Activated T-helper 2 cell treated with anti-CD3 and anti-CD28 coated beads, Interferon-gamma antibody, Interleukin-2, Interleukin-4, amounts not matched to agents 10 μg/mL and 5 μg/mL and 100 μg/mL, durations not matched to agents 14 hours and 24 hours and 36 hours (primary cell): ENCODE measurements around the gene MMP28. TPM values are rescaled to one million over a fixed set of nuclear protein-coding genes. Genes with fewer than 3 reads are reported as not detected.

Experiments
- DNase-seq: peaks from one replicate; pipeline ENCODE4 v3.0.0; 2021; ENCODE audit warnings: low spot score
- H3K27ac Mint-ChIP-seq: one replicate; pipeline ENCODE4 v1.8.0; 2021; ENCODE audit warnings: mixed read lengths
- H3K27me3 Mint-ChIP-seq: one replicate; pipeline ENCODE4 v1.8.0; 2021; ENCODE audit warnings: low read depth, mixed read lengths
- H3K36me3 Mint-ChIP-seq: one replicate; pipeline ENCODE4 v1.8.0; 2021; ENCODE audit warnings: low read depth, mixed read lengths
- H3K4me1 Mint-ChIP-seq: one replicate; pipeline ENCODE4 v1.8.0; 2021; ENCODE audit warnings: low read depth, mixed read lengths
- H3K4me3 Mint-ChIP-seq: one replicate; pipeline ENCODE4 v1.8.0; 2021; ENCODE audit warnings: low read depth, mild to moderate bottlenecking, moderate library complexity, mixed read lengths
- H3K9me3 Mint-ChIP-seq: one replicate; pipeline ENCODE4 v1.8.0; 2021; ENCODE audit warnings: mixed read lengths
- intact Hi-C: fragments of 100-400 bp; cut with micrococcal nuclease; formaldehyde crosslinking; loops from one replicate; pipeline ENCODE4 v1.15.1; 2023
- total RNA-seq: library from RNA; stranded (reverse); gene quantifications from 2 replicates; pipeline ENCODE4 v1.2.3, GENCODE V29; 2022

Gene MMP28
- total RNA-seq, 1 donor from 2014 or later, result not detected

- H3K9me3 Mint-ChIP-seq, result no peaks in the 10 kb centered on the region
- H3K27me3 Mint-ChIP-seq, result peaks cover 38% of the 10 kb centered on the region
- no peak overlapping the region for H3K27ac Mint-ChIP-seq
- H3K4me3 Mint-ChIP-seq, result no peak overlapping the region
- H3K36me3 Mint-ChIP-seq, result no peaks in the 10 kb centered on the region
- H3K4me1 Mint-ChIP-seq, result peaks cover 7% of the 10 kb centered on the region
- intact Hi-C loops, result loop anchor here (10.0 kb wide), 1 partner anchor 579 kb away; no protein-coding TSS in a partner anchor
- no peak for DNase-seq
Measured at GRCh38 chr17:35743626-35744328, 51.7 kb downstream of the MMP28 start.

- Mint-ChIP-seq H3K27ac (no peak overlapping the region), H3K9me3 (no peaks in the 10 kb centered on the region), H3K4me1 (peaks cover 2% of the 10 kb centered on the region), H3K27me3 (peaks cover 34% of the 10 kb centered on the region), H3K36me3 (no peaks in the 10 kb centered on the region), H3K4me3 (no peak overlapping the region)
- intact Hi-C loops, result loop anchor here (10.0 kb wide), 1 partner anchor 578 kb away; no protein-coding TSS in a partner anchor
- no peak for DNase-seq
Measured at GRCh38 chr17:35742896-35743477, 52.5 kb downstream of the MMP28 start.

- H3K4me3 Mint-ChIP-seq, result no peak overlapping the region
- no peak for DNase-seq
- H3K27me3 Mint-ChIP-seq, result peaks cover 34% of the 10 kb centered on the region
- H3K36me3 Mint-ChIP-seq, result no peaks in the 10 kb centered on the region
- H3K27ac Mint-ChIP-seq, result no peak overlapping the region
- H3K4me1 Mint-ChIP-seq, result peaks cover 2% of the 10 kb centered on the region
- no peaks in the 10 kb centered on the region for H3K9me3 Mint-ChIP-seq
- intact Hi-C loops, result loop anchor here (10.0 kb wide), 1 partner anchor 578 kb away; no protein-coding TSS in a partner anchor
Measured at GRCh38 chr17:35742496-35742895, 52.9 kb downstream of the MMP28 start.

- Mint-ChIP-seq H3K27me3 (peaks cover 34% of the 10 kb centered on the region), H3K9me3 (no peaks in the 10 kb centered on the region), H3K36me3 (no peaks in the 10 kb centered on the region), H3K27ac (no peak overlapping the region), H3K4me3 (no peak overlapping the region), H3K4me1 (peaks cover 2% of the 10 kb centered on the region)
- intact Hi-C loops, result loop anchor here (10.0 kb wide), 1 partner anchor 576 kb away; no protein-coding TSS in a partner anchor
- no peak for DNase-seq
Measured at GRCh38 chr17:35740997-35741931, 54.2 kb downstream of the MMP28 start.

GRCh38 chr17:35740216-35740615, 55.2 kb downstream of the MMP28 start:
- H3K27ac Mint-ChIP-seq, result no peak overlapping the region
- H3K36me3 Mint-ChIP-seq, result no peaks in the 10 kb centered on the region
- DNase-seq, result no peak
- peaks cover 34% of the 10 kb centered on the region for H3K27me3 Mint-ChIP-seq
- H3K9me3 Mint-ChIP-seq, result no peaks in the 10 kb centered on the region
- intact Hi-C loops, result loop anchor here (10.0 kb wide), 1 partner anchor 575 kb away; no protein-coding TSS in a partner anchor
- no peak overlapping the region for H3K4me3 Mint-ChIP-seq
- H3K4me1 Mint-ChIP-seq, result peaks cover 2% of the 10 kb centered on the region

- Mint-ChIP-seq H3K4me3 (no peak overlapping the region), H3K9me3 (no peaks in the 10 kb centered on the region), H3K36me3 (no peaks in the 10 kb centered on the region), H3K27ac (no peak overlapping the region), H3K4me1 (peaks cover 2% of the 10 kb centered on the region), H3K27me3 (peaks cover 31% of the 10 kb centered on the region)
- DNase-seq, result no peak
- intact Hi-C loops, result no loop called here
Measured at GRCh38 chr17:35738519-35739133, 56.8 kb downstream of the MMP28 start.

- Mint-ChIP-seq H3K9me3 (no peaks in the 10 kb centered on the region), H3K27me3 (peaks cover 30% of the 10 kb centered on the region), H3K4me3 (no peak overlapping the region), H3K4me1 (no peaks in the 10 kb centered on the region), H3K27ac (no peak overlapping the region), H3K36me3 (no peaks in the 10 kb centered on the region)
- DNase-seq, result no peak
- intact Hi-C loops, result no loop called here
Measured at GRCh38 chr17:35736236-35736635, 59.2 kb downstream of the MMP28 start.

- peaks cover 34% of the 10 kb centered on the region for H3K27me3 Mint-ChIP-seq
Measured at GRCh38 chr17:35735036-35735805, 60.2 kb downstream of the MMP28 start.

GRCh38 chr17:35734396-35734795, 61.0 kb downstream of the MMP28 start:
- no peak for DNase-seq
- no peaks in the 10 kb centered on the region for H3K9me3 Mint-ChIP-seq
- no peak overlapping the region for H3K27ac Mint-ChIP-seq
- intact Hi-C loops, result no loop called here
- H3K36me3 Mint-ChIP-seq, result peaks cover 8% of the 10 kb centered on the region
- H3K4me3 Mint-ChIP-seq, result no peak overlapping the region
- peaks cover 9% of the 10 kb centered on the region for H3K4me1 Mint-ChIP-seq
- peaks cover 26% of the 10 kb centered on the region for H3K27me3 Mint-ChIP-seq

More at GRCh38 chr17:35735036-35735805, 60.2 kb downstream of the MMP28 start:
- Mint-ChIP-seq H3K4me1 (peaks cover 9% of the 10 kb centered on the region), H3K4me3 (no peak overlapping the region), H3K36me3 (peaks cover 8% of the 10 kb centered on the region), H3K27ac (no peak overlapping the region), H3K9me3 (no peaks in the 10 kb centered on the region)
- DNase-seq, result no peak
- intact Hi-C loops, result no loop called here

GRCh38 chr17:35733366-35733765, 62.1 kb downstream of the MMP28 start:
- Mint-ChIP-seq H3K9me3 (no peaks in the 10 kb centered on the region), H3K4me1 (peaks cover 9% of the 10 kb centered on the region), H3K27ac (no peak overlapping the region), H3K27me3 (peaks cover 23% of the 10 kb centered on the region), H3K4me3 (no peak overlapping the region), H3K36me3 (peaks cover 8% of the 10 kb centered on the region)
- DNase-seq, result no peak
- intact Hi-C loops, result no loop called here

GRCh38 chr17:35732806-35733136, 62.7 kb downstream of the MMP28 start:
- Mint-ChIP-seq H3K4me3 (peak overlapping the region; percentile 52), H3K27ac (no peak overlapping the region), H3K4me1 (peaks cover 9% of the 10 kb centered on the region), H3K36me3 (peaks cover 8% of the 10 kb centered on the region), H3K27me3 (peaks cover 23% of the 10 kb centered on the region), H3K9me3 (no peaks in the 10 kb centered on the region)
- DNase-seq, result no peak
- intact Hi-C loops, result no loop called here
